Esophagus muscularis mucosa (tissue), 4 donors: ENCODE measurements around the gene AAGAB. TPM values are rescaled to one million over a fixed set of nuclear protein-coding genes. Genes with fewer than 3 reads are reported as not detected.
"Not testable (repeated sequence)": the region's sequence is repeated elsewhere in the genome, so short reads cannot be mapped to it uniquely, and the experiment has no call there.

Experiments used
- DNase-seq: peaks from one replicate; pipeline ENCODE4 v3.0.0-alpha.2; 2017; ENCODE audit errors: extremely low spot score
- H3K27ac ChIP-seq, 4 donors: fragments of 200-600 bp; sonication (generic); replicated peaks in 1 of 4; 1 replicate in 3 of 4; 2 replicates in 1 of 4; pipeline ENCODE4 v1.5.1; 2016 to 2019; ENCODE audit warnings: mild to moderate bottlenecking in 1 of 4
- H3K27me3 ChIP-seq, 4 donors: fragments of 200-600 bp; sonication (generic); one replicate each; pipeline versions ENCODE4 v1.5.1 to v1.6.0; 2016 to 2019
- H3K36me3 ChIP-seq, 4 donors: fragments of 200-600 bp; sonication (generic); one replicate each; pipeline ENCODE4 v1.5.1; 2016 to 2019
- H3K4me1 ChIP-seq, 4 donors: fragments of 200-600 bp; sonication (generic); one replicate each; pipeline ENCODE4 v1.5.1; 2016 to 2019
- H3K4me3 ChIP-seq, 4 donors: fragments of 200-600 bp; sonication (generic); 1 replicate in 2 of 4; 2 replicates in 2 of 4; pipeline ENCODE4 v1.5.1; 2016 to 2019; ENCODE audit warnings: mild to moderate bottlenecking in 4 of 4, moderate library complexity in 1 of 4
- H3K9me3 ChIP-seq, 4 donors: fragments of 200-600 bp; sonication (generic); 1 replicate in 3 of 4; 2 replicates in 1 of 4; pipeline ENCODE4 v1.5.1; 2016 to 2019
- EP300 ChIP-seq: sonication (generic); formaldehyde crosslinking; IDR thresholded peaks from one replicate; pipeline ENCODE4 v1.6.1; 2017; ENCODE audit warnings: antibody characterized with exemption
- POLR2A ChIP-seq: fragments of 450-650 bp; IDR thresholded peaks from one replicate; pipeline ENCODE4 v1.6.1; 2017; ENCODE audit warnings: antibody characterized with exemption, moderate library complexity, mild to moderate bottlenecking, low read depth
- POLR2AphosphoS5 ChIP-seq, 2 donors: sonication (generic); formaldehyde crosslinking; IDR thresholded peaks; one replicate each; pipeline ENCODE4 v1.6.1; 2017; ENCODE audit warnings: antibody characterized with exemption in 2 of 2
- WGBS: methylation state at CpG from one replicate; pipeline ENCODE4 v1.1.5; 2018; 5-methylcytosine and 5-hydroxymethylcytosine counted together
- intact Hi-C: fragments of 100-400 bp; cut with DNase I; formaldehyde crosslinking; loops from one replicate; pipeline ENCODE4 v1.15.1; 2023
- total RNA-seq, 4 donors: library from RNA; depleted of rRNA; stranded (reverse); fragments of >200 nt; gene quantifications; one replicate each; pipeline versions ENCODE4 v1.1.0 to v1.2.1, GENCODE V29; 2016
- TF ChIP-seq, protein P1 (sequence below), 3 experiments: fragments of 200-600 bp in 2 of 3; fragments of 450-650 bp in 1 of 3; sonication (generic) in 2 of 3; IDR thresholded peaks; one replicate each; pipeline ENCODE4 v1.5.1; 2017 to 2019; ENCODE audit warnings: antibody characterized with exemption in 3 of 3, mild to moderate bottlenecking in 2 of 3, moderate library complexity in 1 of 3

Gene AAGAB
- total RNA-seq, 4 donors from 2014 or later = 21.3 to 37.8 (median 29.0) TPM

GRCh38 chr15:67259806-67260205, 5.3 kb upstream of the AAGAB start:
- Histone ChIP-seq H3K27ac (no peak overlapping the region), H3K9me3 (no peaks in the 10 kb centered on the region), H3K4me1 (peaks cover 0 to 6% (median 2%) of the 10 kb centered on the region in 4 donors), H3K4me3 (no peak overlapping the region), H3K27me3 (no peaks in the 10 kb centered on the region), H3K36me3 (no peaks in the 10 kb centered on the region)
- intact Hi-C loops = no loop called here
- no peak for DNase-seq
- TF ChIP-seq POLR2A = no peak
- no peak for TF ChIP-seq EP300
- TF ChIP-seq, protein P1, sequence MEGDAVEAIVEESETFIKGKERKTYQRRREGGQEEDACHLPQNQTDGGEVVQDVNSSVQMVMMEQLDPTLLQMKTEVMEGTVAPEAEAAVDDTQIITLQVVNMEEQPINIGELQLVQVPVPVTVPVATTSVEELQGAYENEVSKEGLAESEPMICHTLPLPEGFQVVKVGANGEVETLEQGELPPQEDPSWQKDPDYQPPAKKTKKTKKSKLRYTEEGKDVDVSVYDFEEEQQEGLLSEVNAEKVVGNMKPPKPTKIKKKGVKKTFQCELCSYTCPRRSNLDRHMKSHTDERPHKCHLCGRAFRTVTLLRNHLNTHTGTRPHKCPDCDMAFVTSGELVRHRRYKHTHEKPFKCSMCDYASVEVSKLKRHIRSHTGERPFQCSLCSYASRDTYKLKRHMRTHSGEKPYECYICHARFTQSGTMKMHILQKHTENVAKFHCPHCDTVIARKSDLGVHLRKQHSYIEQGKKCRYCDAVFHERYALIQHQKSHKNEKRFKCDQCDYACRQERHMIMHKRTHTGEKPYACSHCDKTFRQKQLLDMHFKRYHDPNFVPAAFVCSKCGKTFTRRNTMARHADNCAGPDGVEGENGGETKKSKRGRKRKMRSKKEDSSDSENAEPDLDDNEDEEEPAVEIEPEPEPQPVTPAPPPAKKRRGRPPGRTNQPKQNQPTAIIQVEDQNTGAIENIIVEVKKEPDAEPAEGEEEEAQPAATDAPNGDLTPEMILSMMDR (IDR thresholded peaks at IDR 0.05) = no peak

DNA sequence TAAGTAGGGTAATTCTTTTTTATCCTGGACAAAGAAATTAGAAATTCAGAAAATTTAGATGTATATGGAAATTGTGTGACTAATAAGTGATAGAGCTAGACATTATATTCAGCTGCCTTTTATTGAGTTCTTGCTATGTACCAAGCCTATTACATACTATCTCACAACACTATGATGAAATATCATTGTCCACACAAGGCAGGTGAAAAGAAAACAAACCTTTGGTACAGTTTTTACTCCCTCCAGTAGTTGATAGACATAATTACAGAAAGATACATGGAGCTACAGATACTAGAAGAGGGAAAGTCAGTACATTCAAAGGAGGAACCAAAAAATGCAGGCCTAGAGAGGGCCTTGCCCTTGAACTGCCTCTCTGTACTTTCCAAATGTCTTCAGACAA, 4.9 kb upstream of the AAGAB start:
- Histone ChIP-seq H3K9me3 (no peaks in the 10 kb centered on the region), H3K27me3 (no peaks in the 10 kb centered on the region), H3K36me3 (no peaks in the 10 kb centered on the region), H3K27ac (no peak overlapping the region), H3K4me1 (peaks cover 0 to 6% (median 2%) of the 10 kb centered on the region in 4 donors), H3K4me3 (no peak overlapping the region)
- intact Hi-C loops = no loop called here
- TF ChIP-seq, protein P1 (IDR thresholded peaks at IDR 0.05) = no peak
- no peak for TF ChIP-seq EP300
- no peak for TF ChIP-seq POLR2AphosphoS5 (IDR thresholded peaks at IDR 0.05)
- TF ChIP-seq POLR2A = no peak
- DNase-seq = no peak

GRCh38 chr15:67258412-67258811, 4.0 kb upstream of the AAGAB start:
- DNase-seq, H3K27me3 ChIP-seq, H3K4me3 ChIP-seq, H3K27ac ChIP-seq, H3K9me3 ChIP-seq, H3K36me3 ChIP-seq, intact Hi-C loops: not testable (repeated sequence)
- WGBS = 97% methylated on average over 3 of the region's 3 CpGs
- H3K4me1 ChIP-seq = peaks cover 4 to 11% (median 7%) of the 10 kb centered on the region in 4 donors

GRCh38 chr15:67256051-67256450, 1.6 kb upstream of the AAGAB start:
- no peak for TF ChIP-seq EP300
- TF ChIP-seq, protein P1 (IDR thresholded peaks at IDR 0.05) = no peak
- no peak for TF ChIP-seq POLR2A
- TF ChIP-seq POLR2AphosphoS5 (IDR thresholded peaks at IDR 0.05) = no peak
- 81% methylated on average over 3 of the region's 3 CpGs for WGBS
- Histone ChIP-seq H3K36me3 (no peaks in the 10 kb centered on the region), H3K4me1 (peaks cover 9 to 21% (median 17%) of the 10 kb centered on the region in 4 donors), H3K27ac (no peak overlapping the region), H3K9me3 (no peaks in the 10 kb centered on the region), H3K27me3 (no peaks in the 10 kb centered on the region), H3K4me3 (no peak overlapping the region)
- intact Hi-C loops = no loop called here
- DNase-seq = no peak

DNA sequence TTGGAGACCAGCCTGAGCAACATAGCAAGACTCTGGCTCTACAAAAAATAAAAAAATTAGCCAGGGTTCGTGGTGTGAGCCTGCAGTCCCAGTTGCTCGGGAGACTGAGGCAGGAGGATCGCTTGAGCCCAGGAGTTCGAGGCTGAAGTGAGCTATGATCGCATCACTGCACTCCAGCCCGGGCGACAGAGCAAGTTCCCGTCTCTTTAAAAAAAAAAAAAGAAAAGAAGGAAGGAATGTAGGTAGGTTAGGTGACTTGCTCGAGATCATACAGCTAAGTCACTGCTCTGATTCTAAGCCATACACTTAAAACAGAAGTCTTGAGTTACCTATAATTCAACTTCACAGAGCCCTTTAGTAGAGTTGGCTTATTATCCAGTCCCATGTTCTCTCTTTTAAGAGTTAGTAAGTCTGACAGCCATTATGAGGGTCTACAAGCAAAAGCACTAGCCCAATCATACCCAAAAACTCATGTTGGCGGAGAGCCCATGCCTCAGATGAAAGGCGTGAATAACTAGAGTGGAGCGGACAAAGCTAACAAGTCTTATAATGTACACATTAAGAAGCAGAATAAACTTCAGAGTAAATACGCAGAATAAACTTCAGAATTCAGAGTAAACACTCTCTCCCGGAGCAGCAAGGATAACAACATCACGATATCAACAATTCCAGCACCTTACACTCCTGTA, 768 bp downstream of the AAGAB start:
- peaks cover 9 to 26% (median 20%) of the 10 kb centered on the region in 4 donors for H3K4me1 ChIP-seq
- no peaks in the 10 kb centered on the region for H3K27me3 ChIP-seq
- H3K27ac ChIP-seq = peak overlapping the region; percentile 86 to 94 (median 90)
- TF ChIP-seq, protein P1 (IDR thresholded peaks at IDR 0.05) = no peak
- TF ChIP-seq POLR2AphosphoS5 (IDR thresholded peaks at IDR 0.05) = no peak
- H3K4me3 ChIP-seq = peak overlapping the region; percentile 81 to 88 (median 86)
- H3K9me3 ChIP-seq = no peaks in the 10 kb centered on the region
- no peaks in the 10 kb centered on the region for H3K36me3 ChIP-seq
- DNase-seq = no peak
- WGBS = 46% methylated on average over 15 of the region's 15 CpGs
- intact Hi-C loops = loop anchor here (2.0 to 5.0 kb wide), 2 partner anchors 56 to 189 kb away; partner anchors contain the start of gene SMAD3
